OCI-LY3 (cell line): Measurements from ENCODE around the gene HSPA12A.

Source experiments
- H2AFZ ChIP-seq: fragments of 200-600, 300-600 bp; shearing (Covaris generic); 2 replicates; pipeline ENCODE4 v1.6.0; 2014; ENCODE audit warnings: antibody characterized with exemption, low read depth, low read length
- H3K27ac ChIP-seq: fragments of 200-600, 300-600 bp; sonication (generic); 2 replicates; pipeline ENCODE4 v1.5.1; 2014; ENCODE audit warnings: mild to moderate bottlenecking, low read length, moderate library complexity, mixed read lengths
- H3K27me3 ChIP-seq: fragments of 200-600, 300-600 bp; sonication (generic); 2 replicates; pipeline ENCODE4 v1.6.1; 2014; ENCODE audit warnings: low read depth, low read length, mixed read lengths
- H3K36me3 ChIP-seq: fragments of 200-600, 300-600 bp; sonication (generic); replicated peaks from 2 replicates; pipeline ENCODE3; 2014; ENCODE audit warnings: low read depth, low read length, mixed read lengths
- H3K4me1 ChIP-seq: fragments of 300-600, 200-600 bp; sonication (generic); 2 replicates; pipeline ENCODE4 v1.6.1; 2014; ENCODE audit warnings: low read length, mixed read lengths
- H3K4me2 ChIP-seq: fragments of 200-600, 300-600 bp; sonication (generic); 2 replicates; pipeline ENCODE4 v1.6.1; 2014; ENCODE audit warnings: low read length, mixed read lengths
- H3K4me3 ChIP-seq: fragments of 300-600, 200-600 bp; sonication (generic); 2 replicates; pipeline ENCODE4 v1.5.1; 2014; ENCODE audit warnings: antibody characterized with exemption, mild to moderate bottlenecking, low read length, moderate library complexity
- H3K79me2 ChIP-seq: fragments of 300-600, 200-600 bp; shearing (Covaris generic); 2 replicates; pipeline ENCODE4 v1.6.1; 2014; ENCODE audit warnings: mild to moderate bottlenecking, low read length, mixed read lengths
- H3K9ac ChIP-seq: fragments of 300-600, 200-600 bp; shearing (Covaris generic); 2 replicates; pipeline ENCODE4 v1.6.0; 2014; ENCODE audit warnings: mild to moderate bottlenecking, low read length, moderate library complexity
- H3K9me3 ChIP-seq: fragments of 200-600, 300-600 bp; shearing (Covaris generic); 2 replicates; pipeline ENCODE4 v1.6.1; 2014; ENCODE audit warnings: low read length, mixed read lengths; ENCODE audit not compliant: insufficient read depth
- H4K20me1 ChIP-seq: fragments of 200-600, 300-600 bp; sonication (generic); 2 replicates; pipeline ENCODE4 v1.6.1; 2016; ENCODE audit warnings: low read length, mixed read lengths; ENCODE audit not compliant: insufficient read depth
- EZH2phosphoT487 ChIP-seq: fragments of 200-600 bp; shearing (Covaris generic); IDR thresholded peaks from 2 replicates; pipeline ENCODE4 v1.6.1; 2018; ENCODE audit warnings: antibody characterized with exemption, mixed run types, low read depth
- TF ChIP-seq, protein P1 (sequence below): fragments of 200-600, 300-600 bp; sonication (generic); IDR thresholded peaks from 2 replicates; pipeline ENCODE4 v1.5.1; 2014; ENCODE audit warnings: antibody characterized with exemption, low read length, low read depth

The HSPA12A gene

DNA sequence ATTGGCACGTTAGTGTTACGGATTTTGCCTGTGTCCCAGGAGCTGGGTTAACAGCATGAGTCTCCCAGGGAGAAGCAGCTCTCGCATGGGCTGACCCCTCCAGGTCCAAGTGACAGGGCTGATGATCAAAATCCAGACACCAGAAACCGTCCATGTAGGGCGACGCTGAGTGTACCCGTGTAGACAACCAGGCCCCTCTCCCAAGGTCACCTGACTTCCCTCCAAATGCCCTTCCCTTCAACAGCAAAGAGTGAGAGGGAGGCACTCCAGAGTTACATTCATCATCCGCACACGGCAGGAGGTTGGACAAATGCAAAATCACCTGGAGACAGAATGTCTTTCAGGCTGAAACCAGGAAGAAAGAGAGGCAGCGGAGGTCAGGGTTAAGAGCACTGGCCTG lies 14.9 kb upstream of the HSPA12A start:
- Histone ChIP-seq H3K4me2 (no peak overlapping the region), H2AFZ (no peak overlapping the region), H3K27me3 (no peaks in the 10 kb centered on the region), H3K9ac (no peak overlapping the region), H3K27ac (no peak overlapping the region), H3K9me3 (no peaks in the 10 kb centered on the region), H3K4me3 (no peak overlapping the region), H3K4me1 (no peaks in the 10 kb centered on the region), H3K36me3 (no peaks in the 10 kb centered on the region), H3K79me2 (no peaks in the 10 kb centered on the region), H4K20me1 (no peaks in the 10 kb centered on the region)
- TF ChIP-seq, protein P1, sequence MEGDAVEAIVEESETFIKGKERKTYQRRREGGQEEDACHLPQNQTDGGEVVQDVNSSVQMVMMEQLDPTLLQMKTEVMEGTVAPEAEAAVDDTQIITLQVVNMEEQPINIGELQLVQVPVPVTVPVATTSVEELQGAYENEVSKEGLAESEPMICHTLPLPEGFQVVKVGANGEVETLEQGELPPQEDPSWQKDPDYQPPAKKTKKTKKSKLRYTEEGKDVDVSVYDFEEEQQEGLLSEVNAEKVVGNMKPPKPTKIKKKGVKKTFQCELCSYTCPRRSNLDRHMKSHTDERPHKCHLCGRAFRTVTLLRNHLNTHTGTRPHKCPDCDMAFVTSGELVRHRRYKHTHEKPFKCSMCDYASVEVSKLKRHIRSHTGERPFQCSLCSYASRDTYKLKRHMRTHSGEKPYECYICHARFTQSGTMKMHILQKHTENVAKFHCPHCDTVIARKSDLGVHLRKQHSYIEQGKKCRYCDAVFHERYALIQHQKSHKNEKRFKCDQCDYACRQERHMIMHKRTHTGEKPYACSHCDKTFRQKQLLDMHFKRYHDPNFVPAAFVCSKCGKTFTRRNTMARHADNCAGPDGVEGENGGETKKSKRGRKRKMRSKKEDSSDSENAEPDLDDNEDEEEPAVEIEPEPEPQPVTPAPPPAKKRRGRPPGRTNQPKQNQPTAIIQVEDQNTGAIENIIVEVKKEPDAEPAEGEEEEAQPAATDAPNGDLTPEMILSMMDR = no peak
- TF ChIP-seq EZH2phosphoT487 = no peak

DNA sequence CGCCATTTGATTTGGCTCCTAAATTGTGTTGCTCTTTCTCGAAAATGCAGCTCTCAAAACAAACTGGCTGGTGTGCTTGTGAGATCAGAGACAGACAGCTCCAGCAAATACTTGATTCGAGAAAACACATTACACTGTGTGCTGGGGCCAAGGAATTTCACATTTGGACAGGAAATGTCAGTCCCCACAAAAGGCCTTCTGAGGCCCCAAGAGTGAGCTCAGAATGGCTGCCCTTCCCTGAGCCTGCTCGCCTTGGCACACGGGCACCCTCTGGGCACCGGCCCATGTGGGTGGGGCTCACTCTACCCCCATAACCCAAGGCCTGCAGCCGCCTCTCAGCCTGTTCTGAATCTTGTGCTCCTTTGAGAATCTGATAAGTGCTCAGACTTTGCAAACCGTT lies 13.9 kb upstream of the HSPA12A start:
- Histone ChIP-seq H3K9me3 (no peaks in the 10 kb centered on the region), H3K4me3 (no peak overlapping the region), H3K9ac (no peak overlapping the region), H2AFZ (no peak overlapping the region), H3K4me2 (no peak overlapping the region), H3K79me2 (no peaks in the 10 kb centered on the region), H3K27ac (no peak overlapping the region), H3K4me1 (no peaks in the 10 kb centered on the region), H4K20me1 (no peaks in the 10 kb centered on the region), H3K27me3 (no peaks in the 10 kb centered on the region), H3K36me3 (no peaks in the 10 kb centered on the region)
- TF ChIP-seq EZH2phosphoT487 = no peak
- TF ChIP-seq, protein P1 = no peak

DNA sequence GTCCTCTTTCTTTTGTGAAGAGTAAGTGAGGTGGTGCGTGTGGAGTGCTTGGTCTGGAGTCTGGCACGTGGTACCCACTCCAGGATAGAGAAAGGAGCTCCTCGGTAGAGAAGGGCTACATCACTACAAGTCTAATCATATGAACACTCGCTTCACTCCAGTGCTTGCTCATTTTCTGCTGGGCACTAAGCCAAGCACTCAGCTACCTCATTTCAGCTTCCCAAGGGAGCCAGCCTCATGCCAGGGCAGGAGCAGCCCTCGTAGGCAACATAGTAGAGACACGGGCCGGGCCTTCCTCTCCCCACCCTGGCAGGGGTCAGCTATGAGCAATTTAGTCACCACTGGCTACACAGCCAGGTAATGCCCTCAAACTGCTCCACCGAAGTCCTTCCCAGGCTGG lies 11.4 kb upstream of the HSPA12A start:
- Histone ChIP-seq H2AFZ (no peak overlapping the region), H3K4me3 (no peak overlapping the region), H3K27me3 (no peaks in the 10 kb centered on the region), H3K36me3 (no peaks in the 10 kb centered on the region), H3K79me2 (no peaks in the 10 kb centered on the region), H3K9me3 (no peaks in the 10 kb centered on the region), H3K9ac (no peak overlapping the region), H3K4me1 (no peaks in the 10 kb centered on the region), H3K27ac (no peak overlapping the region), H4K20me1 (no peaks in the 10 kb centered on the region), H3K4me2 (no peak overlapping the region)
- TF ChIP-seq, protein P1 = no peak
- no peak for TF ChIP-seq EZH2phosphoT487

DNA sequence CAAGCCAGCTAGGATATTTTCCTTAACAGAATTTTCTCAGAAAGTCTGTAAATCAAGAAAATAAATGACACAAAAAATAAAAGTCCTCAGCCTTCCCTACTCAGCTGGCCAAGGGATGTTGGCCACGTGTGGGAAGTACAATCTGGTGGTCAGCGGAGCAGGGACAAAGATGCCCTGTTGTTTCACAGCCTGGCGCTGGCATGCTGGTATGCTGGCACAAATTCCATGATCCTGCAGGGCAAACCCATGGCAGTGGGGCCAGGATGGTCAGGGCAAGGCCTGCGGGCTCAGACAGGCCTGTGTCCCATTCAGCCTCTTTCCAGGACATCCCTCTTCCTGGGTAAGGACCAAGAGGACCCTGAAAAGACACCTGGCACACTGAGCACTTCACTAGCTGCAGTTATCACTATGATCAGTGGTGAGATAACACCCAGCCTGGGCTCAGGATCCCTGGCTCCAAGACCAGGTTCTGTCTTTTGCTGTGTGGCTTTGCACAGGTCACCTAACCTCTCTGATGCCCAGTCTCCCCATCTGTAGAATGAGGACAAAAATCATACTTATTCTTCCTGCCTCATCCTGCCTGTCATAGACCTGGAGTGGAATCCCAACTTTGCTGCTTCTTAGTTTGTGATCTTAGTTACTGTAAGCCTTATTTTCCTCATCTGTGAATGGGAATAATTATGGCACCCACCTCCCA lies 10.8 kb upstream of the HSPA12A start:
- Histone ChIP-seq H2AFZ (no peak overlapping the region), H3K27me3 (no peaks in the 10 kb centered on the region), H3K4me1 (no peaks in the 10 kb centered on the region), H3K79me2 (no peaks in the 10 kb centered on the region), H3K27ac (no peak overlapping the region), H3K4me2 (no peak overlapping the region), H3K36me3 (no peaks in the 10 kb centered on the region), H3K9ac (no peak overlapping the region), H4K20me1 (no peaks in the 10 kb centered on the region), H3K4me3 (no peak overlapping the region), H3K9me3 (no peaks in the 10 kb centered on the region)
- TF ChIP-seq, protein P1 = no peak
- TF ChIP-seq EZH2phosphoT487 = no peak
